ENCODE measurements around the gene UGT1A5. TPM values are rescaled to one million over a fixed set of nuclear protein-coding genes. Genes with fewer than 3 reads are reported as not detected.

The UGT1A5 gene
- total RNA-seq, 2 experiments from 2014 or later: not detected

- no peaks in the 10 kb centered on the region for H3K9me3 Mint-ChIP-seq
- CTCF ChIA-PET: no interaction called here
- TF ChIP-seq CTCF (IDR thresholded peaks at IDR 0.05): no peak
- ATAC-seq (no peak), DNase-seq (no peak)
- POLR2A ChIA-PET: interaction anchor here (1.0 kb wide), 1 partner anchor 17 kb away, joined by 3 read pairs; no protein-coding TSS in a partner anchor
- no peaks in the 10 kb centered on the region for H3K4me1 Mint-ChIP-seq (ENCODE audit: low read depth)
- intact Hi-C loops (cut with micrococcal nuclease): no loop called here
- H3K36me3 Mint-ChIP-seq (ENCODE audit: low read depth): no peaks in the 10 kb centered on the region
- H3K4me3 Mint-ChIP-seq: no peak within 1 kb of the TSS
- no peak within 1 kb of the TSS for H3K27ac Mint-ChIP-seq
- H3K27me3 Mint-ChIP-seq: peaks cover 5% of the 10 kb centered on the region
These were observed 20.1 kb upstream of the UGT1A5 start, which contains the start of gene UGT1A6 for GRCh38 chr2:233692648-233693047. Gene UGT1A6, plus strand, starts transcription at chr2:233692890. Its CDS starts 115 bp downstream, at chr2:233693005.

- Mint-ChIP-seq H3K9me3 (no peaks in the 10 kb centered on the region), H3K27ac (no peak overlapping the region), H3K4me3 (no peak overlapping the region), H3K36me3 (ENCODE audit: low read depth) (no peaks in the 10 kb centered on the region), H3K4me1 (ENCODE audit: low read depth) (no peaks in the 10 kb centered on the region), H3K27me3 (peaks cover 5% of the 10 kb centered on the region)
- ChIA-PET CTCF (no interaction called here), POLR2A (no interaction called here)
- ATAC-seq (no peak), DNase-seq (no peak)
- no peak for TF ChIP-seq CTCF (IDR thresholded peaks at IDR 0.05)
- intact Hi-C loops (cut with micrococcal nuclease): no loop called here
These were observed 18.7 kb upstream of the UGT1A5 start for GRCh38 chr2:233693963-233694362.

GRCh38 chr2:233698740-233699139, 14.0 kb upstream of the UGT1A5 start:
- ChIA-PET POLR2A (no interaction called here), CTCF (interaction anchor here (1.2 kb wide), 1 partner anchor 12 kb away, joined by 3 read pairs; no protein-coding TSS in a partner anchor)
- intact Hi-C loops (cut with micrococcal nuclease): no loop called here
- Mint-ChIP-seq H3K27ac (no peak overlapping the region), H3K4me1 (ENCODE audit: low read depth) (no peaks in the 10 kb centered on the region), H3K27me3 (peaks cover 8% of the 10 kb centered on the region), H3K4me3 (no peak overlapping the region), H3K36me3 (ENCODE audit: low read depth) (no peaks in the 10 kb centered on the region), H3K9me3 (no peaks in the 10 kb centered on the region)
- no peak for TF ChIP-seq CTCF (IDR thresholded peaks at IDR 0.05)
- DNase-seq (no peak), ATAC-seq (no peak)

GRCh38 chr2:233699424-233700027, 13.2 kb upstream of the UGT1A5 start:
- H3K9me3 Mint-ChIP-seq: no peaks in the 10 kb centered on the region

More at GRCh38 chr2:233699424-233700027, 13.2 kb upstream of the UGT1A5 start:
- no peaks in the 10 kb centered on the region for H3K36me3 Mint-ChIP-seq (ENCODE audit: low read depth)
- H3K27me3 Mint-ChIP-seq: peaks cover 8% of the 10 kb centered on the region
- intact Hi-C loops (cut with micrococcal nuclease): no loop called here
- H3K27ac Mint-ChIP-seq: no peak overlapping the region
- DNase-seq (no peak), ATAC-seq (no peak)
- ChIA-PET POLR2A (no interaction called here), CTCF (no interaction called here)
- H3K4me1 Mint-ChIP-seq (ENCODE audit: low read depth): no peaks in the 10 kb centered on the region
- no peak overlapping the region for H3K4me3 Mint-ChIP-seq
- TF ChIP-seq CTCF (IDR thresholded peaks at IDR 0.05): no peak

All from activated CD8-positive, alpha-beta T cell treated with anti-CD3 and anti-CD28 coated beads for 36 hours (primary cell).